ENCODE measurements around the gene TRIM66.
A peak's percentile ranks its signal among the peaks of the same experiment; 100 is the strongest.

The TRIM66 gene

GRCh38 chr11:8683115-8683807 lies 796 bp upstream of the TRIM66 start:
- TF ChIP-seq CTCF (IDR thresholded peaks at IDR 0.05; ENCODE audit: insufficient read depth, low read length, poor library complexity, severe bottlenecking): no peak
- no peak for DNase-seq (ENCODE audit: extremely low read depth, insufficient read length)

GRCh38 chr11:8681837-8682302 lies 595 bp downstream of the TRIM66 start:
- no peak for TF ChIP-seq CTCF (IDR thresholded peaks at IDR 0.05; ENCODE audit: insufficient read depth, low read length, poor library complexity, severe bottlenecking)
- Histone ChIP-seq H3K27me3 (replicated peaks; ENCODE audit: control insufficient read depth, insufficient read depth, low read length) (no peaks in the 10 kb centered on the region), H3K36me3 (ENCODE audit: control insufficient read depth, insufficient read depth, low read length) (peaks cover 25% of the 10 kb centered on the region), H3K4me3 (replicated peaks; ENCODE audit: low read depth, low read length) (peak overlapping the region; percentile 98)
- DNase-seq (ENCODE audit: extremely low read depth, insufficient read length): no peak

More at GRCh38 chr11:8683115-8683807, 796 bp upstream of the TRIM66 start:
- Histone ChIP-seq H3K4me3 (replicated peaks; ENCODE audit: low read depth, low read length) (peak overlapping the region; percentile 98), H3K27me3 (replicated peaks; ENCODE audit: control insufficient read depth, insufficient read depth, low read length) (no peaks in the 10 kb centered on the region), H3K36me3 (ENCODE audit: control insufficient read depth, insufficient read depth, low read length) (peaks cover 22% of the 10 kb centered on the region)

GRCh38 chr11:8679006-8679405 lies 3.5 kb downstream of the TRIM66 start:
- no peaks in the 10 kb centered on the region for H3K27me3 ChIP-seq (replicated peaks; ENCODE audit: control insufficient read depth, insufficient read depth, low read length)
- no peak for TF ChIP-seq CTCF (IDR thresholded peaks at IDR 0.05; ENCODE audit: insufficient read depth, low read length, poor library complexity, severe bottlenecking)
- no peak overlapping the region for H3K4me3 ChIP-seq (replicated peaks; ENCODE audit: low read depth, low read length)

DNA sequence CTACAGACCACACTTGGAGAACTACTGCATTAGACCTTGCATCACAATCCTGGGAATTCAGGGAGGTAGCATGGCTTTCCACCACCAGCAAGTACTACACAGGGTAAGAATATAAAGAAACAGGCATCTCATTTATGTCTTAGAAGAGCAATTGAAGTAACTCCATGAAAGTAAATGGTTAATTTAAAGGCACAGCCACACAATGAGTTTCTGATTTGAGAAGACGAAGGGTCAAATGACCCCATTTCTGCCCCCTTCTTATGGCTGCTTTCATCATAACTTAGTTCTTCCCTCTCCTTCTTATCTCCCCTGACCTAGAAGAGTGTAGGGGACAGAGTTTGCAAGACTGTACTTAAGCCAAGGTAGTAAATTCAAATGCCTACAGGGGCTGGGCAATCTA lies 6.0 kb downstream of the TRIM66 start:
- TF ChIP-seq CTCF (IDR thresholded peaks at IDR 0.05; ENCODE audit: insufficient read depth, low read length, poor library complexity, severe bottlenecking): no peak
- no peak overlapping the region for H3K4me3 ChIP-seq (replicated peaks; ENCODE audit: low read depth, low read length)
- H3K27me3 ChIP-seq (replicated peaks; ENCODE audit: control insufficient read depth, insufficient read depth, low read length): no peaks in the 10 kb centered on the region
- peaks cover 22% of the 10 kb centered on the region for H3K36me3 ChIP-seq (ENCODE audit: control insufficient read depth, insufficient read depth, low read length)
- DNase-seq (ENCODE audit: extremely low read depth, insufficient read length): no peak

More at GRCh38 chr11:8679006-8679405, 3.5 kb downstream of the TRIM66 start:
- H3K36me3 ChIP-seq (ENCODE audit: control insufficient read depth, insufficient read depth, low read length): peaks cover 19% of the 10 kb centered on the region
- no peak for DNase-seq (ENCODE audit: extremely low read depth, insufficient read length)

- no peak for DNase-seq (ENCODE audit: extremely low read depth, insufficient read length)
- Histone ChIP-seq H3K4me3 (replicated peaks; ENCODE audit: low read depth, low read length) (no peak overlapping the region), H3K36me3 (ENCODE audit: control insufficient read depth, insufficient read depth, low read length) (peaks cover 23% of the 10 kb centered on the region), H3K27me3 (replicated peaks; ENCODE audit: control insufficient read depth, insufficient read depth, low read length) (no peaks in the 10 kb centered on the region)
- TF ChIP-seq CTCF (IDR thresholded peaks at IDR 0.05; ENCODE audit: insufficient read depth, low read length, poor library complexity, severe bottlenecking): no peak
Measured at GRCh38 chr11:8674859-8675258, 7.6 kb downstream of the TRIM66 start.
